Stimulated activated CD4-positive, alpha-beta T cell treated with anti-CD3 and anti-CD28 coated beads, Interleukin-1b, Interleukin-23, amount 100 ng/mL, for 4 hours (primary cell): Measurements from ENCODE around the gene PKNOX2.

Experiments
- DNase-seq, 2 donors: peaks; one replicate each; pipeline ENCODE4 v3.0.0-alpha.2; 2020; ENCODE audit warnings: low read depth in 2 of 2

Gene PKNOX2

GRCh38 chr11:125358254-125358840, 193.8 kb downstream of the PKNOX2 start:
- DNase-seq = no peak

DNA sequence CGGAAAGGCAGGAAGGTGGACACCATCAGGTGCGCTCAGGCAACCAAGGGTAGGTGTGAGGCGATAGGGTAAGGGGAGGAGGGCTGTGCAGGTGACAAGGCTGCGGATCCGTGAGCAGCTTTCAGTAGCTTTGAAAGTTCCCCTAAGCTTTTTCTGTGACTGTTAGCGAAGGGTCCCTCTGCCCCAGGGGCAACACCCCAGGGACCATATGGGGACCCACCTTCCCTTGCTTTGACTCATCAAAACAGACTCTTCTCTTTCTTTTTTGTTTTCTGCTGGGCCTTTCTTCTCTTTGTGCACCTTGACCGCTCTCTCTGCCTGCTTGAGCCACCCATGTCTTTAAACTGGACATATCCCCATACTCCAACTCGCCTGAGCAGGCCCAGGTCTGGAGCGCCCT, 194.6 kb downstream of the PKNOX2 start:
- DNase-seq = no peak

DNA sequence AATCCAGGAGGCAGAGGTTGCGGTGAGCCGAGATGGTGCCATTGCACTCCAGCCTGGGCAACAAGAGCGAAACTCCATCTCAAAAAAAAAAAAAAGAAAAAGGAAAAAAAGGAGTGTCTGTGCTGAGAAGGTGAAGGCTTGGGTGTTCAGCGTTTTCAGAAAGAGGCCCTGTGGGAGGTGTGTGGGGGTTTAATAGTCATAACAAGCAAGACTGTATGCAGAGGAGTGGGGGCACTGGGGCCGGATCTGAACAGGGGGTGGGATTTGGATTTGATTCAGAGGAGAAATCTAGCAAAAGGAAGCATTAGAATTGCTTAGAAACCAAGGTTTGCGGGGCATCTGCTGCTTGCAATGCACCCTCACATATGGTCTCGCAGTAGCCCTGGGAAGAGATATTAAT, 195.5 kb downstream of the PKNOX2 start:
- DNase-seq = no peak

GRCh38 chr11:125364121-125364826, 199.7 kb downstream of the PKNOX2 start:
- no peak for DNase-seq

DNA sequence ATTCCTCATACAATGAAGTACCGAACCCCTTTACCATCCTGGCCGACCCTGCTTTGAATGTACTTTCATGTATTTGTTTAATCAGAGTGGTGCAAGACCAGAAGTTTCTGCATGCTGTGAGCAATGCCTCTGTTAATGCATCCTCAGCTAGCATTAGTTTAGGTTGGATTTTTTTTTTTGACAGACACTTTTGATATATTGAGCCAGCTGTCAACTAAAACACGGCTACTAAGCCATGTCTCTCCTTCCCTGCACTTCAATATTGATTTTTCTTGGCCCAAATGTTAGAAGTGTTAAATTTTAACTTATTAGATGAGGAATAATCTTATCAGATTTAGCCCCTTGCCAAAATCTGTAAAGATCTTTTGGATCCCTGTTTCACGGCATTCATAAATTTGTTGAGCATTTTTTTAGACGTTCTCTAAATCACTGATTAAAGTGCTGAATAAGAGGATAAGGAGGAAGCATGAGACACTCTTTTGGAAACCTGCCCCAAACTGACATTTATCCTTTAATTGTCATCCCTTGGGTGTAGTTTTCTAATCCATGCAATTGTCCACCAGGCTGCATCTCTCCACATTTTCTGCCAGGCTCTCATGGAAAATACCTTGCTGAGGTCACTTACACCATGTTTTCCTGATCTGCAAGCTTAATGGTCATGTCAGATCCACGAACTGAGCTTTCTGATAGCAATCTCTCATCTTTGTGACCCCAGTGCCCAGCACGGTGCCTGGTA, 200.8 kb downstream of the PKNOX2 start:
- DNase-seq = no peak

- DNase-seq = no peak
Observed at GRCh38 chr11:125367710-125368109, 203.2 kb downstream of the PKNOX2 start.

GRCh38 chr11:125368757-125369156, 204.2 kb downstream of the PKNOX2 start:
- DNase-seq = no peak

GRCh38 chr11:125369808-125370207, 205.3 kb downstream of the PKNOX2 start:
- no peak for DNase-seq

DNA sequence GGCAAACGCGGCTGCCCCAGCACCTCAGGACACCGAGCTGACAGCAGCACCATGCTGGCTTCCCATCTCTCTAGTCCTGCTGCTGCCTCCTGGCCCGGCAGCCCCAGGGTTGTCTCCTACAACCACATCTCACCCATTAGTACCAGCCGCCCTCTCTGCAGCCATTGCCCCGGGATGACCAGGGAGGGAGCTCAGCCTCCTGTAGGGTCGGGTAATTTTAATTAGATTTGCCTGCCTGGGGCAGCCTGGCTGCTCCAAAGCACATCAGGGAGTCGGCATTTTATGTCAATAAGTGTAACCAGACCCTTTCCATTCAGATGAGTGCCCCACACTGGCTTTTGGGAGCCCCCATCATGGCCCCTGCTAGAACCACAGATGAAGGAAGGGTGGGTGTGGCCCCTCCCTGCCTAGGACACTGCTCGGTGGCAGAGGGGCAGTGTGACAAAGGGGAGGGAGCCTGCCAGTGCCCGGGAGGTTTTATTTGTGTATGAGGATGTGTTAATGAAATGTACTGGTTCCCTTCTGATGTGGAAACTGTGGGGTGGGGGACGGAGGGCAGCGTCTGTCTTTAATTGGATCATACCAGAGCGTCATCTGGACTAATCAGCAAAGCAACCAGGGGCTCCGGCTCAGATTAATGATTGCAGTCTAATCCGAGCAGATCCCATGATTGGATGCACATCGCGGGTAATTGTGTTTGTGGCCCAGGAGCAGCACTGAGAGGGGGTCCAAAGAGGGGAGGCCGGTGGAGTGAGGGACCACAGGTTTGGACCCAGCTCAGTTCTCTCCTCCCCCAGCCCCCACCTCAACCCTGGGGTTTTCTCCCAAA, 206.2 kb downstream of the PKNOX2 start:
- no peak for DNase-seq

DNA sequence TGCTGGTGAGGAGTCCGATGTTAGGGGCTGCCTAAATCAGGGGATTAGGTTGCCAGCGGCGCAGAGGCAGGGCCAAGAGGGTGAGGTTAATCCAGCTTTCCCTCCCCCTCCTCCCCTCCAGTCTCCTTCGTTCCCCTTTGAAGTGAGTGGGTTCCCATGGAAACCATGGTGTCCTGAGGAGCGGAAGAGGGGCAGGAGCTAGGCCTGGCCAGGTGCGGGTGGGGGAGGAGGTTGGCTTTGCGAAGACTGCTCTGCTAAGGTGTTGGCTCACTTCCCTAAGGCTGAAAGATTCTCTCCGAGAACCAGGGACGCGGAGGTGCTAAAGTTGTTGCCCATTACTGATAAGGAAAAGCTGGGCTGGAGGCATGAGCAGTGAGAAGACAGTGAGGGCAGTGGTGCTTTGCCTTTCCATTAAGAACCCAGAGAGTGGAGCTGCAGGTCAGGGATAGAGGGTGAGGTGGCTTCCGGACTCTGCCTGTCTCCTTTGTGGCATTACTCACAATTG, 206.9 kb downstream of the PKNOX2 start:
- DNase-seq = no peak

- no peak for DNase-seq
Observed at GRCh38 chr11:125372088-125372487, 207.5 kb downstream of the PKNOX2 start.

GRCh38 chr11:125372911-125373310, 208.4 kb downstream of the PKNOX2 start:
- no peak for DNase-seq

- no peak for DNase-seq
Observed at GRCh38 chr11:125373426-125374391, 209.2 kb downstream of the PKNOX2 start.

DNA sequence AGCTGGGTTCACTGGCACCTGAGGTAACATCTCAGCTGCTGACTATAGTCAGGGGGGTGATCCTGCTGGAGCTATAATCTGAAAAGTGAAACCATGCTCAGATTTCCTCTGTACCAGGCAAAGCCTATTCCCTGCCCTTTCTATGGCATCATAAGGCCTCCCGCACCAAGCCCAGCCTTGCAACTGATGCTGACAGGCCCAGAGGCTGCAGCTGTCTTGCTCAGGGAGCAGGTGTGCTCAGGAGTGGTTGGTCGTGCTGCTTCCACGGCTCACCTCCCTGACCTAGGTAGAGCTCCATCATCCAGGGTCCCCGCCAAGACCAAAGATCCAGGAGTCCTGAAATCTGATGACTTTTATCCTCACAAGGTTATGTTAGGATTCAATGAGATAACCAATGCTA, 209.8 kb downstream of the PKNOX2 start:
- no peak for DNase-seq

DNA sequence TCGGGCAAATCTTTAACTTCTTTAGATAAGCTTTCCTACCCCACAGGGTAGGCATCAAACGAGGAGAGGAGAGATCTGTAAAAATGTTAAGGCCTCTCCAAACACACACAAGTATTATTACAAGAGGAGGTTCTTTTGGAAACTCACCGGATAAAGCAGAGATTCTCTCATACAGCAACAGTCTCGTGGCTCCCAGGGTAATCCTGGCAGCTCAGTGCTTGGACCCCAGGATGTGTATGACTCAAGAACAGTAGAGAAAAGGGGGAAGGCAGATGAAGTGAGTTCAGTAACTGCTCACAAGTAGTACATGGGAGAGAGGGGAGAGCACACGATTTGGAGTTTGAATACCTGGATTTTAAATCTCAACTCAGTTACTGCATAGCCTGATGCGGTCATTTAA, 210.6 kb downstream of the PKNOX2 start:
- DNase-seq = no peak

DNA sequence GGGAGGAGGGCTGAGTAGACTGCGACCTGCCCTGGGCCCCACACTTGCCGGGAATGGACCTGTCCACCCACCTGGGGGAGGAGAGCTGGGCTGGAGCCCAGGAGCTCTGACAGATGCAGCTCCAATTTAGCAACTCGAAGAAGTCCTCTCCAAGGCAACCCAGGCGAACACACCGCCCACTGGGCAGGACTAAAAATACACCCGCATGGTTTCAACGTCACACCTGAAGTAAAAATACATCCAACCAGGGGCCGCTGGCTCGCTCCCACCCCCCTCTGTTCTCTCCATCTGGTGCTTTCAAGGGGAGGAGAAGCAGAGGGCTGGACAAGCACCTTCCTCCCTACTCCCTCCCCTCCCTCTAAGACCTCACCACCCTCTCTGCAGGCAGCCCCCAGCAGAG, 211.6 kb downstream of the PKNOX2 start:
- DNase-seq = no peak

- DNase-seq = no peak
Observed at GRCh38 chr11:125376856-125377255, 212.3 kb downstream of the PKNOX2 start.

GRCh38 chr11:125378083-125378482, 213.5 kb downstream of the PKNOX2 start:
- DNase-seq = no peak

- DNase-seq = no peak
Observed at GRCh38 chr11:125378571-125378970, 214.0 kb downstream of the PKNOX2 start.

DNA sequence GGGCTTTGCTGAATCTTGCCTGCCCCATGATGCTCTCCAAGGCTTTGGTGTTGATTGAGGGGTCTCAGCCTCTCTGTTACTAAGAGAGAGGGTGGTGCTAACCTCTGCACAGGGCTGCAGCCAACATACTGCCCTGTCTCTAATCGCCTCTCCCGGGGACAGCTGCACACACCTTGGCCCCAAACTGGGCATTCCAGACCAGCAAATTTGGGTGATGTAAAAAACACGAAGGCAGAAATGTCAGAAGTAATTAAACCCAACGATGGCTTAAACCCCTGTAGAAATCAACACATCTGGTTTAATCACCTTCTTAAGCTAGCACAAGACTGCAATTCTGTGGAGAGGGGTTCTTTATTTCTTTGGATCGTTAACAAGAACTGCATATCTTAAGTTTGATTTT, 215.0 kb downstream of the PKNOX2 start:
- DNase-seq = no peak

DNA sequence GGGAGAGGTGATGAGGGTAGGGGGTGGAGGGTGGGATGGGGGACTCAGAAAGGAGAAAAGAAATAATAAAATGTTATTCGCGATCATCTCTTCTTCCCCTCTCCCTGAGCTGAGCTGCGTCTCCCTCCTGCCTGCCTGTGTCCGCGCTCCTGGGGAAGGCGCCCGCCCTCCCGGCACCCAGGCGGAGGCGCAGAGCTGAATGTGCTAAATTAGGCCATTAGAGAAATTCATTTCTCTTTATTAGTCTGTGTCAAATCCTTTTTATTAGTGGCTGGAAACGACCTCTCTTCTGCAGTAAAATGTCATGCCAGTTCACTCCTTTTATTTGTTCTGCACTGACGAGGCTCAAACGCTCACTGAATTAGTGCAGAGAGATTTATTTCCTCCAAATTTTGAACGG, 215.4 kb downstream of the PKNOX2 start:
- no peak for DNase-seq
